ENCODE data around the gene SREBF1. TPM values are rescaled to one million over a fixed set of nuclear protein-coding genes. Genes with fewer than 3 reads are reported as not detected.
A peak's percentile ranks its signal among the peaks of the same experiment; 100 is the strongest.

SREBF1 gene
- total RNA-seq, 1 donor = 115 TPM

DNA sequence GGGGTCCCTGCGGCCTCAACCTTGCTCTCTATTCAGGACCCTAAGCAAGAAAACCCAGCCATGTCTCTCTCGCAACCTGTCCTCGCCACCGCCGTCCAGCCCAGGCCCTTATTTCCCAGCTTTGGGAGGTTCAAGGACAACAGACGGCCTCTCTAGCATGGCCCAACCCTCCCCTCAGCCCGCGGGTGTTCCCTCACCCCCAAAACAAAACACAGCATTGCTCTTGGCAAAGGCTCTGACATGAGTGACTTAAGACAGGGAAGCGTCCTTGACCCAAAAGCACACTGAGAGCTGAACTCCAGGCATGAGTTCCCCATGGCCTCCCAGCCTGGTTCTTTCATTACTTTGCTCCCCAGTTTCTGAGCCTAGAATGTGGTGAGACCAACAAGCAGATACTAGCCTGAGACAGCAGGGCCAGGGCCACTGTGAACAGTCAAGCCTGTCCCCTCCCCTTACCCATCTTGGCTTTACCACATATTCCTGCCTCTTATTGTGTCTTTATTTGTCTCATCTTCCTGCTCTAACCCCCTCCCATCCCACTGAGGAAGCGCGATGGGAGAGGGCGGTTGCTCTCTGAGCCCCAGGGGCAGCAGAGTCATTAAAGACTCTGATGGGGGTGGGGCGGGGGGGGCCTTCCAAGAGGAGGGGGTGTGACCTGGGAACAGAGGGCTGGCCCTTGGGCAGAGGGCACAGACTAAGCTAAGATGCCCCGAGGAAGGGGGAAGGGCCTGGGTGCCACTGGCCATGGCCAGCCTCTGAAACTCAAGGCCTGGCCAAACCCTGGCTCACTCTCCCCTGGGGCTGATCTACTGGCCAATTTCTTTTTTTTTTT is 11.8 kb downstream of the SREBF1 start:
- Histone ChIP-seq H3K4me3 (ENCODE audit: insufficient read depth, low read length) (no peak overlapping the region), H3K36me3 (ENCODE audit: insufficient read depth, low read length) (peaks cover 3% of the 10 kb centered on the region), H3K4me1 (ENCODE audit: insufficient read depth, low read length) (peaks cover 33% of the 10 kb centered on the region), H3K27me3 (ENCODE audit: insufficient read depth, low read length) (no peaks in the 10 kb centered on the region), H4K20me1 (ENCODE audit: insufficient read depth, low read length) (peaks cover 68% of the 10 kb centered on the region), H3K9me3 (ENCODE audit: low read depth, low read length) (no peaks in the 10 kb centered on the region), H3K27ac (ENCODE audit: low read depth, low read length) (peak overlapping the region; percentile 51), H3K79me2 (ENCODE audit: insufficient read depth, low read length) (peaks cover 57% of the 10 kb centered on the region), H3K4me2 (ENCODE audit: insufficient read depth, low read length) (peak overlapping the region; percentile 64), H2AFZ (ENCODE audit: low read length) (no peak overlapping the region)
- TF ChIP-seq, protein P1, sequence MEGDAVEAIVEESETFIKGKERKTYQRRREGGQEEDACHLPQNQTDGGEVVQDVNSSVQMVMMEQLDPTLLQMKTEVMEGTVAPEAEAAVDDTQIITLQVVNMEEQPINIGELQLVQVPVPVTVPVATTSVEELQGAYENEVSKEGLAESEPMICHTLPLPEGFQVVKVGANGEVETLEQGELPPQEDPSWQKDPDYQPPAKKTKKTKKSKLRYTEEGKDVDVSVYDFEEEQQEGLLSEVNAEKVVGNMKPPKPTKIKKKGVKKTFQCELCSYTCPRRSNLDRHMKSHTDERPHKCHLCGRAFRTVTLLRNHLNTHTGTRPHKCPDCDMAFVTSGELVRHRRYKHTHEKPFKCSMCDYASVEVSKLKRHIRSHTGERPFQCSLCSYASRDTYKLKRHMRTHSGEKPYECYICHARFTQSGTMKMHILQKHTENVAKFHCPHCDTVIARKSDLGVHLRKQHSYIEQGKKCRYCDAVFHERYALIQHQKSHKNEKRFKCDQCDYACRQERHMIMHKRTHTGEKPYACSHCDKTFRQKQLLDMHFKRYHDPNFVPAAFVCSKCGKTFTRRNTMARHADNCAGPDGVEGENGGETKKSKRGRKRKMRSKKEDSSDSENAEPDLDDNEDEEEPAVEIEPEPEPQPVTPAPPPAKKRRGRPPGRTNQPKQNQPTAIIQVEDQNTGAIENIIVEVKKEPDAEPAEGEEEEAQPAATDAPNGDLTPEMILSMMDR (IDR thresholded peaks at IDR 0.05; ENCODE audit: extremely low read depth, low read depth, low read length) = no peak
- peak; percentile 98 for DNase-seq (ENCODE audit: insufficient read length, low spot score, missing footprints)

DNA sequence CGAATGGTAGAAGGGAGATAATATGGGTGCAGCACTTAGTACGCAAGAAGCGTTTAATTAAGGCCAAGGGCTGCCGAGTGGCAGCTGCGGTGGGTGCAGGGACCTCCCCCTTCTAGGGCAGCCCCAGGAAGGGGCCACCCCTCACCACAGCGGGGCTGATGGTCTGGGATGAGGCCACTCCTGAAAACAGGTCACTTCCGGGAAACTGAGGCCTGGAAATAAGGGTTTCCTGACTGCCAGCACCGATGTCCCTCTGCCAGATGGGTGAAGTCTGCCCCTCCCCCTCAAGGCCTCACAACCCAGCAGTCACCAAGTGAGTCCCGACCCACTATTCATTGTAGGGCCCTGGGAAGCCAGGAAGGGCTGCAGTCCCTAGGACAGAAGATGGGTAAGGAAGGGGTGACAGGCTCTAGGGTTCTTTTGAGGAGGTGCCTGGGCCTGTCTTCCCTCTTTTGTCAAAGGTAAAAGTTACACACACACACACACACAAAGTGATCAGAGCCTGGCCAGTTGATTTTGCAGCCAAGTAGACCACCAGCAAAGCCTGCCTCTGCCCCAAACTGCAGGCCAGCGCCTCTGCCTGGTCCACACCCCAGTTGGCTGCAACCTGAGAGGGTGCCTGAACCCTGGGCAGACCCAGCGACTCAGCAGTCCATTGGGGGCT is 12.5 kb downstream of the SREBF1 start:
- peak overlapping the region; percentile 64 for H3K4me2 ChIP-seq (ENCODE audit: insufficient read depth, low read length)
- H3K4me1 ChIP-seq (ENCODE audit: insufficient read depth, low read length) = peaks cover 39% of the 10 kb centered on the region
- H3K27ac ChIP-seq (ENCODE audit: low read depth, low read length) = peak overlapping the region; percentile 46
- peaks cover 50% of the 10 kb centered on the region for H3K79me2 ChIP-seq (ENCODE audit: insufficient read depth, low read length)
- H3K36me3 ChIP-seq (ENCODE audit: insufficient read depth, low read length) = peaks cover 4% of the 10 kb centered on the region
- no peak overlapping the region for H2AFZ ChIP-seq (ENCODE audit: low read length)
- H3K4me3 ChIP-seq (ENCODE audit: insufficient read depth, low read length) = peak overlapping the region; percentile 69
- no peaks in the 10 kb centered on the region for H3K27me3 ChIP-seq (ENCODE audit: insufficient read depth, low read length)
- no peak for DNase-seq (ENCODE audit: insufficient read length, low spot score, missing footprints)
- no peaks in the 10 kb centered on the region for H3K9me3 ChIP-seq (ENCODE audit: low read depth, low read length)
- H4K20me1 ChIP-seq (ENCODE audit: insufficient read depth, low read length) = peaks cover 69% of the 10 kb centered on the region
- TF ChIP-seq, protein P1 (IDR thresholded peaks at IDR 0.05; ENCODE audit: extremely low read depth, low read depth, low read length) = no peak

DNA sequence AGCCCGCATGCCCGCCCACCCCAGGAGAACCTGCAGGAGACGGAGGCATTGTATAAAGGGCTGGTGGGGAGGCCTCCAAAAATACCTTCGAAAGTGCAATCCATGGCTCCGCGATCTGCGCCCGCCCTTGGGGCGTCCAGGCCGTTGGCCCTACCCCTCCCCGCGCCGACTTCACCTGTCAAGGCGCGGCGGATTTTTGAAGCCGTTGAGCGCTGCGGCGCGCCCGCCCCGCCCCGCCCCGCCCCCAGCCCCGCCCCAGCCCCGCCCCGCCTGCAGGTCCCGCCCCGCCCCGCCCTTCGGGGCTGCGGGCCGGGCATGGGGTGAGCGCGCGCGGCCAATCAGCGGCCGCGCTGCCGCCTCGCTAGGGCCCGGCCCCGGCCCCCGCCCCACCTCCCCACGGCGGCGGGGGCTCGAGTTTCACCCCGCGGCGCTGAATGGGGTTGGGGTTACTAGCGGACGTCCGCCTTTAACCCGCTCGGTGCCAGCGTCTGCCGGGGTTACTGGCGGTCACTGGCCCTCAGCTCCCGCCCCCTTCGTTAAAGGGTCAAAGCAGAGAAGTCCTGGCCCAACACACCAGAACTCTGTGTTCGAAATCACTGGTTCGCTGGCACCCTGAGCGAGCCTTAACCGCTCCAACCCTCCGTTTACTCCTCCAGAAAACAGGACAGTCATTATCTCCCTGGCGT is 13.2 kb downstream of the SREBF1 start:
- TF ChIP-seq, protein P1 (IDR thresholded peaks at IDR 0.05; ENCODE audit: extremely low read depth, low read depth, low read length) = no peak
- peaks cover 11% of the 10 kb centered on the region for H3K36me3 ChIP-seq (ENCODE audit: insufficient read depth, low read length)
- H3K4me3 ChIP-seq (ENCODE audit: insufficient read depth, low read length) = peak overlapping the region; percentile 69
- H4K20me1 ChIP-seq (ENCODE audit: insufficient read depth, low read length) = peaks cover 74% of the 10 kb centered on the region
- peak overlapping the region; percentile 46 for H3K27ac ChIP-seq (ENCODE audit: low read depth, low read length)
- no peaks in the 10 kb centered on the region for H3K9me3 ChIP-seq (ENCODE audit: low read depth, low read length)
- peak; percentile 100 for DNase-seq (ENCODE audit: insufficient read length, low spot score, missing footprints)
- H2AFZ ChIP-seq (ENCODE audit: low read length) = no peak overlapping the region
- peak overlapping the region; percentile 73 for H3K4me2 ChIP-seq (ENCODE audit: insufficient read depth, low read length)
- no peaks in the 10 kb centered on the region for H3K27me3 ChIP-seq (ENCODE audit: insufficient read depth, low read length)
- peaks cover 49% of the 10 kb centered on the region for H3K79me2 ChIP-seq (ENCODE audit: insufficient read depth, low read length)
- peaks cover 39% of the 10 kb centered on the region for H3K4me1 ChIP-seq (ENCODE audit: insufficient read depth, low read length)

Data from osteoblast (primary cell).